Right ventricle myocardium superior (tissue), 1 donor: ENCODE data around the gene BIRC5. TPM values are rescaled to one million over a fixed set of nuclear protein-coding genes. Genes with fewer than 3 reads are reported as not detected.
"Not testable (repeated sequence)": the region's sequence is repeated elsewhere in the genome, so short reads cannot be mapped to it uniquely, and the experiment has no call there.

Source experiments
- ATAC-seq: fragments of 200-7000 bp; cut with Tn5 transposase; one replicate; pipeline ENCODE4 v1.9.1; 2020; ENCODE audit warnings: mild to moderate bottlenecking; ENCODE audit not compliant: poor library complexity
- DNase-seq: peaks from one replicate; pipeline ENCODE4 v3.0.0-alpha.2; 2020
- intact Hi-C: fragments of 100-400 bp; cut with DNase I; formaldehyde crosslinking; loops from one replicate; pipeline ENCODE4 v1.11.2; 2022
- total RNA-seq: library from RNA; stranded (reverse); fragmentation: NEBNext Ultra II Directional; extraction: Animal tissue kit (Norgen Biotek cat#: 25700); gene quantifications from one replicate; pipeline ENCODE4 v1.2.1, GENCODE V29; 2021
- donor health status: DM: no; HTN: yes; CAD: no; lungs with severe emphysema.

Gene BIRC5
- total RNA-seq, 1 donor from 2014 or later = 1.7 TPM

GRCh38 chr17:78250891-78251772 lies 37.1 kb downstream of the BIRC5 start:
- intact Hi-C loops = loop anchor here (5.0 kb wide), 1 partner anchor 139 kb away; no protein-coding TSS in a partner anchor
- DNase-seq (peak; percentile 90), ATAC-seq (peak; percentile 79)

GRCh38 chr17:78251773-78252103 lies 37.7 kb downstream of the BIRC5 start:
- intact Hi-C loops = loop anchor here (5.0 kb wide), 1 partner anchor 139 kb away; no protein-coding TSS in a partner anchor
- DNase-seq (no peak), ATAC-seq (no peak)

GRCh38 chr17:78252111-78252634 lies 38.1 kb downstream of the BIRC5 start:
- intact Hi-C loops = loop anchor here (5.0 kb wide), 1 partner anchor 140 kb away; no protein-coding TSS in a partner anchor
- DNase-seq (peak; percentile 36), ATAC-seq (no peak)

GRCh38 chr17:78252701-78253635 lies 38.9 kb downstream of the BIRC5 start:
- ATAC-seq = no peak
- no peak for DNase-seq
- intact Hi-C loops = loop anchor here (5.0 kb wide), 1 partner anchor 141 kb away; no protein-coding TSS in a partner anchor

- DNase-seq, ATAC-seq: not testable (repeated sequence)
- intact Hi-C loops = loop anchor here (5.0 kb wide), 1 partner anchor 141 kb away; no protein-coding TSS in a partner anchor
These were observed 39.5 kb downstream of the BIRC5 start for GRCh38 chr17:78253636-78253945.

- DNase-seq = peak; percentile 94
- ATAC-seq = peak; percentile 93
- intact Hi-C loops = loop anchor here (5.0 kb wide), 1 partner anchor 142 kb away; no protein-coding TSS in a partner anchor
These were observed 40.1 kb downstream of the BIRC5 start for GRCh38 chr17:78253946-78254672.

GRCh38 chr17:78255029-78255656 lies 41.1 kb downstream of the BIRC5 start:
- ATAC-seq (no peak), DNase-seq (no peak)
- intact Hi-C loops = no loop called here

- DNase-seq (no peak), ATAC-seq (no peak)
- intact Hi-C loops = no loop called here
These were observed 42.1 kb downstream of the BIRC5 start for GRCh38 chr17:78255953-78256706.

GRCh38 chr17:78256707-78257591 lies 42.9 kb downstream of the BIRC5 start:
- DNase-seq (no peak), ATAC-seq (no peak)
- intact Hi-C loops = no loop called here

- intact Hi-C loops = no loop called here
- DNase-seq (peak; percentile 72), ATAC-seq (no peak)
These were observed 43.8 kb downstream of the BIRC5 start for GRCh38 chr17:78257810-78258322.

GRCh38 chr17:78258323-78259191 lies 44.5 kb downstream of the BIRC5 start:
- no peak for ATAC-seq
- intact Hi-C loops = no loop called here
- DNase-seq = peak; percentile 86

- DNase-seq (no peak), ATAC-seq (no peak)
- intact Hi-C loops = no loop called here
These were observed 45.1 kb downstream of the BIRC5 start for GRCh38 chr17:78259192-78259554.

- intact Hi-C loops = no loop called here
- ATAC-seq (peak; percentile 26), DNase-seq (peak; percentile 81)
These were observed 49.1 kb downstream of the BIRC5 start for GRCh38 chr17:78263063-78263735.

- intact Hi-C loops = no loop called here
- no peak for DNase-seq
- ATAC-seq = no peak
These were observed 49.8 kb downstream of the BIRC5 start for GRCh38 chr17:78263736-78264340.
